LNCaP clone FGC (cell line): ENCODE data around the gene TMEM200B.

Source experiments
- DNase-seq: peaks from one replicate; pipeline ENCODE4 v3.0.0-alpha.2; 2011; ENCODE audit warnings: low read depth
- H3K4me3 ChIP-seq: 2 replicates; pipeline ENCODE4 v1.5.1; 2011; ENCODE audit warnings: mild to moderate bottlenecking, low read depth, low read length, control low read depth
- CTCF ChIP-seq: IDR thresholded peaks from 2 replicates; pipeline ENCODE4 v1.5.1; 2012; ENCODE audit warnings: mild to moderate bottlenecking; ENCODE audit not compliant: control insufficient read depth, insufficient read depth; ENCODE audit errors: extremely low read depth

The TMEM200B gene

GRCh38 chr1:29164588-29164987 is 40.9 kb upstream of the TMEM200B start:
- no peak for TF ChIP-seq CTCF
- DNase-seq: no peak
- no peak overlapping the region for H3K4me3 ChIP-seq

GRCh38 chr1:29162476-29163138 is 38.9 kb upstream of the TMEM200B start:
- TF ChIP-seq CTCF: no peak
- no peak overlapping the region for H3K4me3 ChIP-seq
- no peak for DNase-seq

GRCh38 chr1:29162025-29162424 is 38.3 kb upstream of the TMEM200B start:
- no peak for TF ChIP-seq CTCF
- H3K4me3 ChIP-seq: no peak overlapping the region
- DNase-seq: no peak

GRCh38 chr1:29159773-29160172 is 36.1 kb upstream of the TMEM200B start:
- H3K4me3 ChIP-seq: no peak overlapping the region
- no peak for DNase-seq
- TF ChIP-seq CTCF: no peak

GRCh38 chr1:29157269-29157601 is 33.5 kb upstream of the TMEM200B start:
- no peak for TF ChIP-seq CTCF
- H3K4me3 ChIP-seq: no peak overlapping the region
- DNase-seq: no peak

GRCh38 chr1:29156543-29157268 is 33.0 kb upstream of the TMEM200B start:
- TF ChIP-seq CTCF: no peak

More at GRCh38 chr1:29156543-29157268, 33.0 kb upstream of the TMEM200B start:
- H3K4me3 ChIP-seq: no peak overlapping the region
- DNase-seq: no peak
